Measurements from ENCODE around the gene TNFAIP8L1. TPM values are rescaled to one million over a fixed set of nuclear protein-coding genes. Genes with fewer than 3 reads are reported as not detected.

TNFAIP8L1 gene
- total RNA-seq, 1 experiment from 2014 or later = 22.2 TPM

- H3K4me3 ChIP-seq (replicated peaks in 1 of 2; ENCODE audit: low read depth in 1 of 2, low read length in 2 of 2) = peak overlapping the region; percentile 76 to 96
- peak overlapping the region; percentile 90 for H3K4me2 ChIP-seq (ENCODE audit: low read length)
- peak overlapping the region; percentile 82 for H3K27ac ChIP-seq (ENCODE audit: low read depth, low read length)
- intact Hi-C loops (cut with micrococcal nuclease) = no loop called here
- H3K79me2 ChIP-seq (ENCODE audit: insufficient read depth, low read length) = peaks cover 33% of the 10 kb centered on the region
- no TSS peak for BruUV-seq (replicated peaks)
- ChIA-PET RAD21 (ENCODE audit: low non-redundant PET in 1 of 2, low total read pairs in 2 of 2, uncharacterized antibody in 2 of 2, unreplicated experiment in 2 of 2) (no interaction called here), POLR2A (no interaction called here), CTCF (no interaction called here)
- DNase-seq (ENCODE audit: low read depth, low spot score) = no peak
- 0 out of 4 replicates have a peak, but pooled peaks cover 0 to 3% of the 10 kb centered on the region in 2 experiments for H3K36me3 ChIP-seq (ENCODE audit: control insufficient read depth in 1 of 2, insufficient read depth in 2 of 2, low read length in 2 of 2)
- H3K9ac ChIP-seq (ENCODE audit: low read length) = peak overlapping the region; percentile 72
- H3K4me1 ChIP-seq (ENCODE audit: control insufficient read depth in 1 of 2, insufficient read depth in 2 of 2, low read length in 2 of 2) = peaks cover 23 to 47% of the 10 kb centered on the region in 2 experiments
- ATAC-seq = no peak
- TF ChIP-seq EGR1 (IDR thresholded peaks at IDR 0.05; ENCODE audit: low read depth) = no peak
- TF ChIP-seq ZFX (IDR thresholded peaks at IDR 0.05) = no peak
- no peak for TF ChIP-seq RAD21 (IDR thresholded peaks at IDR 0.05; ENCODE audit: low read depth)
- TF ChIP-seq SRF (IDR thresholded peaks at IDR 0.05; ENCODE audit: low read depth) = no peak
- no peak for TF ChIP-seq CBX3 (IDR thresholded peaks at IDR 0.05; ENCODE audit: low read depth)
- no peak for TF ChIP-seq ATF3 (IDR thresholded peaks at IDR 0.05)
- TF ChIP-seq SP1 (IDR thresholded peaks at IDR 0.05; ENCODE audit: low read depth) = no peak
- no peak for TF ChIP-seq ELF1 (IDR thresholded peaks at IDR 0.05; ENCODE audit: borderline replicate concordance, low read depth)
- no peak for TF ChIP-seq ZNF274 (IDR thresholded peaks at IDR 0.05; ENCODE audit: low read depth, low read length)
- no peak for TF ChIP-seq MAX (IDR thresholded peaks at IDR 0.05)
- TF ChIP-seq EZH2 (IDR thresholded peaks at IDR 0.05) = no peak
- no peak for TF ChIP-seq YY1 (IDR thresholded peaks at IDR 0.05; ENCODE audit: extremely low read depth, insufficient replicate concordance, low read depth, low read length)
- no peak for TF ChIP-seq CEBPB (IDR thresholded peaks at IDR 0.05; ENCODE audit: low read depth)
- no peak for TF ChIP-seq REST (IDR thresholded peaks at IDR 0.05; ENCODE audit: low read depth)
- no peak for TF ChIP-seq CTCF (IDR thresholded peaks at IDR 0.05 in 2 of 3, conservative IDR thresholded peaks at IDR 0.05 in 1 of 3; ENCODE audit: borderline replicate concordance in 1 of 3, insufficient read depth in 1 of 3, low read depth in 2 of 3, low read length in 2 of 3)
- no peak for TF ChIP-seq POLR2AphosphoS5 (IDR thresholded peaks at IDR 0.05; ENCODE audit: low read depth, low read length)
- no peaks in the 10 kb centered on the region for H3K27me3 ChIP-seq (ENCODE audit: insufficient read depth, low read length)
- no peaks in the 10 kb centered on the region for H3K9me3 ChIP-seq (ENCODE audit: control insufficient read depth in 1 of 2, insufficient read depth in 1 of 2, low read depth in 1 of 2, low read length in 2 of 2)
- H2AFZ ChIP-seq (ENCODE audit: low read depth, low read length, poor library complexity, severe bottlenecking) = no peak overlapping the region
- no peaks in the 10 kb centered on the region for H4K20me1 ChIP-seq (ENCODE audit: insufficient read depth)
- H3K9me2 ChIP-seq (ENCODE audit: insufficient read depth) = no peaks in the 10 kb centered on the region
Observed at GRCh38 chr19:4640247-4641000, 1.1 kb downstream of the TNFAIP8L1 start.

Data from HCT116 (cell line).